Tibial nerve (tissue), 4 donors: Measurements from ENCODE around the gene TEKTIP1.

Experiments
- CTCF ChIP-seq, 5 experiments: fragments of 200-600 bp in 3 of 5; fragments of 450-650 bp in 2 of 5; sonication (generic) in 3 of 5; IDR thresholded peaks; one replicate each; pipeline ENCODE4 v1.5.1; 2016 to 2019; ENCODE audit warnings: antibody characterized with exemption in 5 of 5, mild to moderate bottlenecking in 3 of 5, moderate library complexity in 2 of 5
- EP300 ChIP-seq, 2 donors: sonication (generic); formaldehyde crosslinking; IDR thresholded peaks; one replicate each; pipeline ENCODE4 v1.6.1; 2017; ENCODE audit warnings: antibody characterized with exemption in 2 of 2, mild to moderate bottlenecking in 1 of 2

DNA sequence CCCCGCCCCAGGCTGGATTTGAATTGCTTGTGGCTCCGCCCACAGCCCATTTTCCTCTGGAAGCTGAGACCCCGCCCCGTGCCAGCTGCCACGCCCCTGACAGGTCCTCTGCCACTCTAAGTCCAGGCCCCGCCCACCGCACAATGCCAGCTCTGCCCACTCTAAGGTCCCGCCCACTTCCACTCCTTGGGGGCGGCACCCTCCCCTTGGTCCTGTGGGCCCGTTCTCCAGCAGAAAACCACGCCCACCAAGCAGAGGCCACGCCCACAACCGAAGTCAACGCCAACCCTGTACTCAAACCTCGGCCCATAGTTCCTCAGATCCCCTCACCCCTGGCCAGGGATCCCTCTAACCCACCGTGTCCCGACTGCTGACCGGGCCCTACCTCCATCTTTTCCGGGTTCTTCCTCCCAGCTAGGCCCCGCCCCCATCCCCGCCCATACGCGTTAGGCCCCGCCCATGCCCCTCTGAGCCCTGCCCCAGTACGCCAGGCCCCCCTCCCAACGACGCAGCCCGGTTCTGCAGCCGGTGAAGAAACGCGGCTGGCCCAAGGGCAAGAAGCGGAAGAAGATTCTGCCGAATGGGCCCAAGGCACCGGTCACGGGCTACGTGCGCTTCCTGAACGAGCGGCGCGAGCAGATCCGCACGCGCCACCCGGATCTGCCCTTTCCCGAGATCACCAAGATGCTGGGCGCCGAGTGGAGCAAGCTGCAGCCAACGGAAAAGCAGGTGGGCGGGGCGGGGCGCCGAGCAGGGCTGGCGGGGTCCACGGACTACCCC, 35.1 kb downstream of the TEKTIP1 start:
- TF ChIP-seq CTCF (IDR thresholded peaks at IDR 0.05) (no peak), EP300 (IDR thresholded peaks at IDR 0.05) (no peak)
